ENCODE measurements around the gene RNF152. TPM values are rescaled to one million over a fixed set of nuclear protein-coding genes. Genes with fewer than 3 reads are reported as not detected.

RNF152 gene
- total RNA-seq, 5 donors from 2014 or later (not counting 1 experiment from before 2014, with no cell fraction given): 0.23 to 0.78 (median 0.51) TPM

DNA sequence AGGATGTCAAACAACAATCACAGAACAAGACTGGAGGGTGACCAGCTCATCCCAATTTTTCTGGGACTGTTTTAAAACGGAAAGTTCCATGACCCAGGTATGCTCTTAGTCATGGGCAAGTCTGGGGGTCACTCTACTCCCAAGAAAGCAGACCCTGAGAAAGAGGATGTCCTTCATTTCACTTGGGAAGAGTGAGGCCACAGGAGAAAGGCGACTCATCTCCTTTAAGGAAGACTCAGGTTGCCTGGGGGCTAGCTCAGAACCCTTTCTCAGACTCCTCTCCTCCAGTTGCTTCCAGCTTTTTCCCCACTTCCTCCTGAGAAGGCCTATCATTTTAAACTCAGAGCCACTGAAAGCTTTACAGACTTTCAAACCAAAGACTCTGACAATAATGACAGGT, 9.3 kb downstream of the RNF152 start:
- Histone ChIP-seq H3K27ac (ENCODE audit: low read length) (no peak overlapping the region), H3K4me3 (ENCODE audit: control insufficient read depth in 1 of 2, extremely low read depth in 1 of 2, low read length in 1 of 2) (no peak overlapping the region), H3K4me1 (ENCODE audit: control insufficient read depth in 1 of 2, extremely low read depth in 1 of 2, insufficient read depth in 2 of 2, low read length in 2 of 2) (no peaks in the 10 kb centered on the region), H3K27me3 (replicated peaks in 1 of 2; ENCODE audit: control insufficient read depth in 2 of 2, extremely low read depth in 1 of 2, insufficient read depth in 2 of 2, low read length in 1 of 2) (no peaks in the 10 kb centered on the region), H3K9me3 (no peaks in the 10 kb centered on the region), H3K36me3 (ENCODE audit: control insufficient read depth in 2 of 2, extremely low read depth in 1 of 2, insufficient read depth in 1 of 2, low read length in 1 of 2) (no peaks in the 10 kb centered on the region)
- Mint-ChIP-seq H3K27ac (no peak overlapping the region), H3K9me3 (no peaks in the 10 kb centered on the region), H3K4me1 (no peaks in the 10 kb centered on the region), H3K36me3 (no peaks in the 10 kb centered on the region), H3K4me3 (no peak overlapping the region), H3K27me3 (peaks cover 0 to 5% of the 10 kb centered on the region in 2 donors)
- ChIA-PET POLR2A (no interaction called here), CTCF (interaction anchor here in 1 of 2 donors (0.9 to 1.1 kb wide), 2 partner anchors 12 to 19 kb away, joined by 3 read pairs; no protein-coding TSS in a partner anchor)
- ATAC-seq (replicated peaks in 1 of 4) (no peak), DNase-seq (no peak)
- WGBS (ENCODE audit: insufficient coverage): no CpG with 5 or more reads among the region's 2 CpGs

DNA sequence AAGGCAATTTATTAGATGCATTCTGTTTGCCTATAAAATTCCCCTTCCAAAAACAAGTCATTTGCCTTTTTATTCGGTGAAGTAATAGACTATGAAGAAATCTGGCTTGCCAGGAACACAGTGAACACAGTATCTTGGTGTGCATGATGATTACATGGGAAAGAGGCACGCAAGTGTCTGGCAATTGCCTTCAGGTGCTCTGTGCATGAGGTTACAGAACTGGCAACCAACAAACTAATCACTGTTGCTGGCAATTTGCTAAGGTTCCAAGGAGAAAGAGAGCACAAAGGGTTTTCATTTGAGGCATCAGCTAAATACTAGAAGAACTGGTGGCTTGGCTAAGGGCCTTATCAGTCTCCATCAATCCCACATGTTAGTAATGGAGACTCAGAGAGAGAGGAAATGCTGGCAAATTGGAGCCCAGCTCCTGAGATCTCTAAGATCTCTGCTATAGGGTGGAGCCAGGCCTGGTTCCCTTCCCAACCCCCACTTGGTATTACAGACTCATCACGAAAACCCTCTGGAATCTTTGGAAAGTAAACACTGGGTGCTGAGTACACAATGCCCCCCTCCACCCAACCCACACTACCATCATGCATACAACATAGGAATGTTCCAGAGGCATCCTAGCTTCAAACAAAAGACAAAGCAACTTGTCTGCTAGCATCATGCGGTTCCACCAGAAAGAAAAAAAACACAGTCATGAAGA, 10.4 kb downstream of the RNF152 start:
- DNase-seq: no peak
- WGBS (ENCODE audit: insufficient coverage): 89% methylated on average over 3 of the region's 4 CpGs
- Mint-ChIP-seq H3K9me3 (no peaks in the 10 kb centered on the region), H3K27me3 (peaks cover 0 to 9% of the 10 kb centered on the region in 2 donors), H3K36me3 (no peaks in the 10 kb centered on the region), H3K27ac (no peak overlapping the region), H3K4me3 (no peak overlapping the region), H3K4me1 (no peaks in the 10 kb centered on the region)
- POLR2A ChIA-PET: interaction anchor here in 1 of 2 donors (0.6 kb wide), 1 partner anchor 8 kb away, joined by 3 read pairs; no protein-coding TSS in a partner anchor
- Histone ChIP-seq H3K4me3 (ENCODE audit: control insufficient read depth in 1 of 2, extremely low read depth in 1 of 2, low read length in 1 of 2) (no peak overlapping the region), H3K36me3 (ENCODE audit: control insufficient read depth in 2 of 2, extremely low read depth in 1 of 2, insufficient read depth in 1 of 2, low read length in 1 of 2) (no peaks in the 10 kb centered on the region), H3K4me1 (ENCODE audit: control insufficient read depth in 1 of 2, extremely low read depth in 1 of 2, insufficient read depth in 2 of 2, low read length in 2 of 2) (no peaks in the 10 kb centered on the region), H3K9me3 (no peaks in the 10 kb centered on the region), H3K27me3 (replicated peaks in 1 of 2; ENCODE audit: control insufficient read depth in 2 of 2, extremely low read depth in 1 of 2, insufficient read depth in 2 of 2, low read length in 1 of 2) (no peaks in the 10 kb centered on the region), H3K27ac (ENCODE audit: low read length) (no peak overlapping the region)
- CTCF ChIA-PET: no interaction called here
- ATAC-seq (replicated peaks in 1 of 4): no peak

DNA sequence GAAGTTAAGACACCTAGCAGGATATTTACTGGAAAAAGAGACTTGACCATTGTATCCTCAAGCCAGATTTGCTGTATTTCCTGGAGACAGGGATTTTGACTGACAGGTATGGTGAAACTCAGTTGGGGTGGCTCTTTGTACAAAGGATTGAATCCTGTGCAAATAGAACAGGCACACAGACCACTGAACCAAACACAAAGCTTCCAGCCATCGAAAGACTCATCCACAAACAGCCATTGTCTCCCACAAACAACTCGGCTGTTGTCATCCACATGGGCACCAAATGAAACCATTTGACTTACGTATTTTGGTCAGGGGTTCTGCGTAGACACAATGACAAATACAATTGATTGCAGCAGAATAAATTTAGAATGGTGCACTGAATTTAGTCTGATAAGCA, 15.9 kb downstream of the RNF152 start:
- ChIA-PET CTCF (no interaction called here), POLR2A (no interaction called here)
- H3K27me3 Mint-ChIP-seq: peaks cover 6 to 19% of the 10 kb centered on the region in 2 donors
- no peaks in the 10 kb centered on the region for H3K36me3 Mint-ChIP-seq
- Histone ChIP-seq H3K27me3 (replicated peaks in 1 of 2; ENCODE audit: control insufficient read depth in 2 of 2, extremely low read depth in 1 of 2, insufficient read depth in 2 of 2, low read length in 1 of 2) (peaks cover 0 to 2% of the 10 kb centered on the region in 2 experiments), H3K36me3 (ENCODE audit: control insufficient read depth in 2 of 2, extremely low read depth in 1 of 2, insufficient read depth in 1 of 2, low read length in 1 of 2) (no peaks in the 10 kb centered on the region), H3K4me1 (ENCODE audit: control insufficient read depth in 1 of 2, extremely low read depth in 1 of 2, insufficient read depth in 2 of 2, low read length in 2 of 2) (no peaks in the 10 kb centered on the region), H3K4me3 (ENCODE audit: control insufficient read depth in 1 of 2, extremely low read depth in 1 of 2, low read length in 1 of 2) (no peak overlapping the region), H3K27ac (ENCODE audit: low read length) (no peak overlapping the region), H3K9me3 (no peaks in the 10 kb centered on the region)
- H3K9me3 Mint-ChIP-seq: no peaks in the 10 kb centered on the region
- no peak for ATAC-seq (replicated peaks in 1 of 4)
- DNase-seq: no peak
- no peak overlapping the region for H3K4me3 Mint-ChIP-seq
- H3K27ac Mint-ChIP-seq: no peak overlapping the region
- no peaks in the 10 kb centered on the region for H3K4me1 Mint-ChIP-seq
- WGBS (ENCODE audit: insufficient coverage): no CpG with 5 or more reads among the region's 4 CpGs

DNA sequence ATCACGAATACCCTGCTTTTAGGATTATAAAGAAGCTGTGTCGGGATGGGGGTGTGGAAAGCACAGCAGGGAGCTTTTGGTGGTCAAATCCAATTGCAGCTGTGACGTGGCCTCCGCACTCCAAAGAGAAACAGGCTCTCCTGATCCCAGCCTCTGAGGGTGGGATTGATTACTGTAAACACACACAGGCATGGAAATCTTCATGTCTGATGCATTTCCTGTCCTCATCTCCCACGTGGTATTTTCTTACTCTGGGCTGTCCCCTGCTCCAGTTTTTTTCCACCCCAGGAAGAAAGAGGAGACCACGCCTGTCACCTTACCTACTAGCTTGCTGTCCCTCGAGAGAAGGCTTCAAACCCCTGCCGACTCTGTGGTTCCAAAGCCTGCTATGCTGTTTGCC, 22.7 kb downstream of the RNF152 start:
- DNase-seq (no peak), ATAC-seq (replicated peaks in 1 of 4) (no peak)

DNA sequence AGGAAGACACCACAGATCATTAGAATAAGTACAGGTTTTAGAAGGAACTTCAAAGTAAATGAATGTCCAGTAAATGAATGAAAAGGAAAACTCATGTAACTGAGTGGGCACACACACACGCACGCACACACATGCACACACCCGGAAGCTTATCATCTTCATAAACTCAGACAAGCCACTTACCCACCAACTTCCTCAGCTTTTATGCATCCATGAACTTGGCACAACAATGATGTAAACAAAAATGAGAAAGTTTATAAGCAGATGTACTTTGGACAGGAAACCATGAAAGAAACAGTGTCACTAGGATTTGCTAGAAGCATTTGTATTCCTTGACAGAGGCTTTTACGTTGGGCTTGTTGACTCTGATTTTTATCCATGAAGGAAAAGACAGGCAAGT, 23.2 kb downstream of the RNF152 start:
- ATAC-seq (replicated peaks in 1 of 4) (no peak), DNase-seq (no peak)
- Mint-ChIP-seq H3K9me3 (no peaks in the 10 kb centered on the region), H3K4me1 (no peaks in the 10 kb centered on the region), H3K4me3 (no peak overlapping the region), H3K36me3 (no peaks in the 10 kb centered on the region), H3K27me3 (no peaks in the 10 kb centered on the region), H3K27ac (no peak overlapping the region)
- no CpG with 5 or more reads among the region's 4 CpGs for WGBS (ENCODE audit: insufficient coverage)
- H3K36me3 ChIP-seq (ENCODE audit: control insufficient read depth in 2 of 2, extremely low read depth in 1 of 2, insufficient read depth in 1 of 2, low read length in 1 of 2): no peaks in the 10 kb centered on the region
- CTCF ChIA-PET: no interaction called here
- peaks cover 0 to 4% of the 10 kb centered on the region in 2 experiments for H3K27me3 ChIP-seq (replicated peaks in 1 of 2; ENCODE audit: control insufficient read depth in 2 of 2, extremely low read depth in 1 of 2, insufficient read depth in 2 of 2, low read length in 1 of 2)
- H3K4me3 ChIP-seq (ENCODE audit: control insufficient read depth in 1 of 2, extremely low read depth in 1 of 2, low read length in 1 of 2): no peak overlapping the region
- POLR2A ChIA-PET: no interaction called here
- H3K9me3 ChIP-seq: no peaks in the 10 kb centered on the region
- no peak overlapping the region for H3K27ac ChIP-seq (ENCODE audit: low read length)
- H3K4me1 ChIP-seq (ENCODE audit: control insufficient read depth in 1 of 2, extremely low read depth in 1 of 2, insufficient read depth in 2 of 2, low read length in 2 of 2): no peaks in the 10 kb centered on the region

More for the DNA sequence above, 22.7 kb downstream of the RNF152 start:
- Mint-ChIP-seq H3K36me3 (no peaks in the 10 kb centered on the region), H3K4me1 (no peaks in the 10 kb centered on the region), H3K27ac (no peak overlapping the region), H3K4me3 (no peak overlapping the region), H3K9me3 (no peaks in the 10 kb centered on the region), H3K27me3 (no peaks in the 10 kb centered on the region)
- Histone ChIP-seq H3K4me3 (ENCODE audit: control insufficient read depth in 1 of 2, extremely low read depth in 1 of 2, low read length in 1 of 2) (no peak overlapping the region), H3K4me1 (ENCODE audit: control insufficient read depth in 1 of 2, extremely low read depth in 1 of 2, insufficient read depth in 2 of 2, low read length in 2 of 2) (no peaks in the 10 kb centered on the region), H3K27ac (ENCODE audit: low read length) (no peak overlapping the region), H3K27me3 (replicated peaks in 1 of 2; ENCODE audit: control insufficient read depth in 2 of 2, extremely low read depth in 1 of 2, insufficient read depth in 2 of 2, low read length in 1 of 2) (peaks cover 0 to 4% of the 10 kb centered on the region in 2 experiments), H3K9me3 (no peaks in the 10 kb centered on the region), H3K36me3 (ENCODE audit: control insufficient read depth in 2 of 2, extremely low read depth in 1 of 2, insufficient read depth in 1 of 2, low read length in 1 of 2) (no peaks in the 10 kb centered on the region)
- WGBS (ENCODE audit: insufficient coverage): 57% methylated on average over 1 of the region's 8 CpGs
- POLR2A ChIA-PET: no interaction called here
- CTCF ChIA-PET: no interaction called here

DNA sequence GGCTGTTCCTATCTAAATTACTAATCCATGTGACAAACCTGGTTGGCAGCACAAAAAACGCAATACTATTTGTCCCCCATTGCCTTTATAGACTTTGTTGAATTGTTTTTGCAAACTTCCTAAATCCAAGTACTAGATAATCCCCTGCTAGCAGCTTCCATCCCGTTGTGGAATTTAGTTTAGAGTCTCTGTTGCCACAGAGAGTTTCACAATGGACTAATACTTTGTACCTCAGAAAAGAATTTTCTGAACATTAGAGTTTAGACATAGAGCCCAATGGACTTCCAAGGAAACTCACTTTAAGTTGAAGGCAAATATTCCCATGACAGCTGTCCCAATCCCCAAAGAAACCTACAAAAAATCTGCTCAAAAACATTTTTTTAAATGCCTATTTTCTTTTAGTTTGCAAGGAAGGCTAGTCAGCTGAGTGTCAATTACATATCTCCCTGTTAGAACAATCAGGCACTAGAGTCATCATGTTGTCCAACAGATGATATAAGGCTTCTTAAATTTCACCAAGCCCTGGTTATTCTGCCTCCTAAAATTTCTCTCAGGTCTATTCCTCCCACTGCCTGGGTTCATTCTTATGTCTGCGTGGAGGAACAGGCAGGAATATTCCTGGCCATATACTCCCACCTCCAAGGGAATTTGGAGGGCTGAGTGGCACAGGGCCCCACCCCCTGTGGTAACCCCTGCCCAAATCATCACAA, 27.2 kb downstream of the RNF152 start:
- CTCF ChIA-PET: no interaction called here
- H3K27ac Mint-ChIP-seq: no peak overlapping the region
- no CpG with 5 or more reads among the region's 3 CpGs for WGBS (ENCODE audit: insufficient coverage)

More for the DNA sequence above, 27.2 kb downstream of the RNF152 start:
- H3K4me1 ChIP-seq (ENCODE audit: control insufficient read depth in 1 of 2, extremely low read depth in 1 of 2, insufficient read depth in 2 of 2, low read length in 2 of 2): no peaks in the 10 kb centered on the region
- ATAC-seq (replicated peaks in 1 of 4): no peak
- H3K4me1 Mint-ChIP-seq: no peaks in the 10 kb centered on the region
- H3K9me3 Mint-ChIP-seq: no peaks in the 10 kb centered on the region
- peaks cover 0 to 4% of the 10 kb centered on the region in 2 experiments for H3K27me3 ChIP-seq (replicated peaks in 1 of 2; ENCODE audit: control insufficient read depth in 2 of 2, extremely low read depth in 1 of 2, insufficient read depth in 2 of 2, low read length in 1 of 2)
- DNase-seq: no peak
- no peak overlapping the region for H3K27ac ChIP-seq (ENCODE audit: low read length)
- no peaks in the 10 kb centered on the region for H3K36me3 Mint-ChIP-seq
- POLR2A ChIA-PET: no interaction called here
- no peak overlapping the region for H3K4me3 Mint-ChIP-seq
- H3K4me3 ChIP-seq (ENCODE audit: control insufficient read depth in 1 of 2, extremely low read depth in 1 of 2, low read length in 1 of 2): no peak overlapping the region
- no peaks in the 10 kb centered on the region for H3K36me3 ChIP-seq (ENCODE audit: control insufficient read depth in 2 of 2, extremely low read depth in 1 of 2, insufficient read depth in 1 of 2, low read length in 1 of 2)
- H3K27me3 Mint-ChIP-seq: peaks cover 2 to 3% of the 10 kb centered on the region in 2 donors
- H3K9me3 ChIP-seq: no peaks in the 10 kb centered on the region

All from T-cell (primary cell).